ENCODE results near the gene ST3GAL3. TPM values are rescaled to one million over a fixed set of nuclear protein-coding genes. Genes with fewer than 3 reads are reported as not detected.

ST3GAL3 gene
- total RNA-seq, 1 donor from 2014 or later: 15.2 TPM

DNA sequence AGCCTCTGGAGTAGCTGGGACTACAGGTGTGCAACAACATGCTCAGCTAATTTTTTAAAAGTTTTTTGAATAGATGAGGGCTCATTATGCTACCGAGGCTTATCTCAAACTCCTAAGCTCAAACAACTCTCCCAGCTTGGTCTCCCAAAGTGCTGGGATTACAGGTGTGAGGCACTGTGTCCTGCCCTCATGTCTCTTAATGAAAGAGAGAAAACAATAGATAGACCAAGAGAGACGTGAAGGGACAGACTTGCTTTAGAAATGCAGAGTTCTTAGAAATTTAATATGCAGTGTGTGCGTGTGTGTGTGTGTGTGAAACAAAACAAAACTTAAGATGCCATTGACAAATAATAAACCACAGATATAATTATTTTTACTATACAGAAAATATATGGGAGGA lies 105.2 kb downstream of the ST3GAL3 start:
- Mint-ChIP-seq H3K4me1 (ENCODE audit: low read depth) (no peaks in the 10 kb centered on the region), H3K9me3 (ENCODE audit: low read depth) (peaks cover 15% of the 10 kb centered on the region), H3K4me3 (ENCODE audit: unreplicated experiment) (no peak overlapping the region), H3K27ac (ENCODE audit: unreplicated experiment) (no peak overlapping the region), H3K36me3 (ENCODE audit: low read depth) (peaks cover 23% of the 10 kb centered on the region), H3K27me3 (ENCODE audit: low read depth) (no peaks in the 10 kb centered on the region)
- DNase-seq (ENCODE audit: low spot score): no peak
- TF ChIP-seq, protein P1, sequence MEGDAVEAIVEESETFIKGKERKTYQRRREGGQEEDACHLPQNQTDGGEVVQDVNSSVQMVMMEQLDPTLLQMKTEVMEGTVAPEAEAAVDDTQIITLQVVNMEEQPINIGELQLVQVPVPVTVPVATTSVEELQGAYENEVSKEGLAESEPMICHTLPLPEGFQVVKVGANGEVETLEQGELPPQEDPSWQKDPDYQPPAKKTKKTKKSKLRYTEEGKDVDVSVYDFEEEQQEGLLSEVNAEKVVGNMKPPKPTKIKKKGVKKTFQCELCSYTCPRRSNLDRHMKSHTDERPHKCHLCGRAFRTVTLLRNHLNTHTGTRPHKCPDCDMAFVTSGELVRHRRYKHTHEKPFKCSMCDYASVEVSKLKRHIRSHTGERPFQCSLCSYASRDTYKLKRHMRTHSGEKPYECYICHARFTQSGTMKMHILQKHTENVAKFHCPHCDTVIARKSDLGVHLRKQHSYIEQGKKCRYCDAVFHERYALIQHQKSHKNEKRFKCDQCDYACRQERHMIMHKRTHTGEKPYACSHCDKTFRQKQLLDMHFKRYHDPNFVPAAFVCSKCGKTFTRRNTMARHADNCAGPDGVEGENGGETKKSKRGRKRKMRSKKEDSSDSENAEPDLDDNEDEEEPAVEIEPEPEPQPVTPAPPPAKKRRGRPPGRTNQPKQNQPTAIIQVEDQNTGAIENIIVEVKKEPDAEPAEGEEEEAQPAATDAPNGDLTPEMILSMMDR (IDR thresholded peaks at IDR 0.05): no peak

DNA sequence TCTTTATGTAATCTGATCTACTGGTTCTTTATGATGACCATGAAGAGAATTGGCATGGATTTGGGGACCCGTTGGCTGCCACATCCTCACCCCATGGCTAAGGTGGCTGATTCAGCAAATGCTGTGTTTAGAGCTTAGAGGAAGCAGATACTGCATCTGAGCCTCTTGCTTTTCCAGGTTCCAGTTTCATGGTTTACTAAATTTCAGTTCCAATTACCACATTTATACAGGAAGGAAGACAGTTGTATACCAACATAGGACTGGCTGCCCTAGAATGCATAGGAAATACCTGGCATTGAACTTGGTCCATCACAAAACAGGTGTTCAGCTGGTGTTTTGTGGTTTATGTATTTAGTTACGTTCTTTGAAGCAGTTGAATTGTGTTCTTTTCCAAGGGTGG lies 107.1 kb downstream of the ST3GAL3 start:
- TF ChIP-seq, protein P1 (IDR thresholded peaks at IDR 0.05): no peak
- Mint-ChIP-seq H3K4me3 (ENCODE audit: unreplicated experiment) (no peak overlapping the region), H3K27me3 (ENCODE audit: low read depth) (no peaks in the 10 kb centered on the region), H3K27ac (ENCODE audit: unreplicated experiment) (no peak overlapping the region), H3K9me3 (ENCODE audit: low read depth) (peaks cover 16% of the 10 kb centered on the region), H3K36me3 (ENCODE audit: low read depth) (peaks cover 22% of the 10 kb centered on the region), H3K4me1 (ENCODE audit: low read depth) (no peaks in the 10 kb centered on the region)
- DNase-seq (ENCODE audit: low spot score): no peak

DNA sequence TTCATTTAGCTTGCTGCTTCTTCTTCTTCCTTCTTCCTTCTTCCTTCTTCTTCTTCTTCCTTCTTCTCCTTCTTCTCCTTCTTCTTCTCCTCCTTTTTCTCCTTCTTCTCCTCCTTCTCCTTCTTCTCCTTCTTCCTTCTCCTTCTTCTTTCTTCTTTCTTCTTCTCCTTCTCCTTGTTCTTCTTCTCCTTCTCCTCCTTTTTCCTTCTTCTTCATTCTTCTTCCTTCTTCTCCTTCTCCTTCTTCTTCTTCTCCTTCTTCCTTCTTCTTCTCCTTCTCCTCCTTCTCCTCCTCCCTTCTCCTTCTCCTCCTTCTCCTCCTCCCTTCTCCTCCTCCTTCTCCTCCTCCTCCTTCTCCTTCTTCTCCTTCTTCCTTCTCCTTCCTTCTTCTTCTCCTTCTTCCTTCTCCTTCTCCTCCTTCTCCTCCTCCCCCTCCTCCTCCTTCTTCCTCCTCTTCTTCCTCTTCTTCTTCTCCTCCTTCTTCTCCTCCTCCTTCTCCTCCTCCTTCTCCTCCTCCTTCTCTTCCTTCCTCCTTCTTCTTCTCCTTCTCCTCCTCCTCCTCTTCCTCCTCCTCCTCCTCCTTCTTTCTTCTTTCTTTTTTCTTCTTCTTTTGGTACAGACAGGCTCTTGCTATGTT lies 110.1 kb downstream of the ST3GAL3 start:
- peaks cover 21% of the 10 kb centered on the region for H3K9me3 Mint-ChIP-seq (ENCODE audit: low read depth)
- H3K36me3 Mint-ChIP-seq (ENCODE audit: low read depth): peaks cover 27% of the 10 kb centered on the region
- peaks cover 20% of the 10 kb centered on the region for H3K4me1 Mint-ChIP-seq (ENCODE audit: low read depth)
- TF ChIP-seq, protein P1 (IDR thresholded peaks at IDR 0.05): no peak
- no peak overlapping the region for H3K27ac Mint-ChIP-seq (ENCODE audit: unreplicated experiment)
- no peaks in the 10 kb centered on the region for H3K27me3 Mint-ChIP-seq (ENCODE audit: low read depth)
- DNase-seq (ENCODE audit: low spot score): no peak
- no peak overlapping the region for H3K4me3 Mint-ChIP-seq (ENCODE audit: unreplicated experiment)

DNA sequence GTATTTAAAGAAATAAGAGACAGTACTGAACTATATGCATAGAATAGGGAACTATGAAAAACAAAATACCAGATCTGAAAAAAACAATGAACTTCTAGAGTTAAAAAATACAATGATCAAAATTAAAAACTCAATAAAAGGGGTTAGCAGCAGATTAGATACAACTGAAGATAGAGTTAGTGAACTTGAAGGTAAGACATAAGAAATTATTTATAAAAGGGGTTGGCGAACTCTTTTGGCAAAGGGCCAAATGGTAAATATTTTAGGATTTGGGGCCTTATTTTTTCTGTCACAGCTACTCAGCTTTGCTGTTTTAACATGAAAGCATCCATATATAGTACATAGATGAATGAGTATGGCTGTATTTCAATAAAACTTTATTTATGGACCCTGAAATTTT lies 111.4 kb downstream of the ST3GAL3 start:
- Mint-ChIP-seq H3K9me3 (ENCODE audit: low read depth) (peaks cover 21% of the 10 kb centered on the region), H3K4me3 (ENCODE audit: unreplicated experiment) (no peak overlapping the region), H3K4me1 (ENCODE audit: low read depth) (peaks cover 31% of the 10 kb centered on the region), H3K36me3 (ENCODE audit: low read depth) (peaks cover 27% of the 10 kb centered on the region), H3K27ac (ENCODE audit: unreplicated experiment) (no peak overlapping the region), H3K27me3 (ENCODE audit: low read depth) (no peaks in the 10 kb centered on the region)
- DNase-seq (ENCODE audit: low spot score): no peak
- TF ChIP-seq, protein P1 (IDR thresholded peaks at IDR 0.05): no peak

DNA sequence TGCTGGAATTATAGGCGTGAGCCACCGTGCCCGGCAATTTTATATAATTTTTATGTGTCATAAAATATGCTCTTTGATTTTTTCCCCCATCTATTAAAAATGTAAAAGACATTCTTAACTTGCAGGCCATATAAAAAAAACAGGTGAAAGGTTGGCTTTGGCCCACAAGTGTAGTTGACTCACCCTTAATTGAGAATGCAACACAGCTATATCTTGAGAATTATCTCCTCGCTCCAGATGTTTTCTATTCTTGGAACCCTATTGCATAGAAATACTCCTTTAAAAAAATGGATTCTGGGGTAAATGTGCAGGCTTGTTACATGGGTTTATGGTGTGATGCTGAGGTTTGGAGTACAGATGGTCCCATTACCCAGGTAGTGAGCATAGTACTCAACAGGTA lies 112.0 kb downstream of the ST3GAL3 start:
- peaks cover 28% of the 10 kb centered on the region for H3K36me3 Mint-ChIP-seq (ENCODE audit: low read depth)
- DNase-seq (ENCODE audit: low spot score): no peak
- TF ChIP-seq, protein P1 (IDR thresholded peaks at IDR 0.05): no peak
- H3K4me3 Mint-ChIP-seq (ENCODE audit: unreplicated experiment): no peak overlapping the region
- peaks cover 31% of the 10 kb centered on the region for H3K4me1 Mint-ChIP-seq (ENCODE audit: low read depth)
- no peaks in the 10 kb centered on the region for H3K27me3 Mint-ChIP-seq (ENCODE audit: low read depth)
- H3K9me3 Mint-ChIP-seq (ENCODE audit: low read depth): peaks cover 21% of the 10 kb centered on the region
- H3K27ac Mint-ChIP-seq (ENCODE audit: unreplicated experiment): no peak overlapping the region
